ENCODE measurements around the gene OGFOD3.

Gene OGFOD3

DNA sequence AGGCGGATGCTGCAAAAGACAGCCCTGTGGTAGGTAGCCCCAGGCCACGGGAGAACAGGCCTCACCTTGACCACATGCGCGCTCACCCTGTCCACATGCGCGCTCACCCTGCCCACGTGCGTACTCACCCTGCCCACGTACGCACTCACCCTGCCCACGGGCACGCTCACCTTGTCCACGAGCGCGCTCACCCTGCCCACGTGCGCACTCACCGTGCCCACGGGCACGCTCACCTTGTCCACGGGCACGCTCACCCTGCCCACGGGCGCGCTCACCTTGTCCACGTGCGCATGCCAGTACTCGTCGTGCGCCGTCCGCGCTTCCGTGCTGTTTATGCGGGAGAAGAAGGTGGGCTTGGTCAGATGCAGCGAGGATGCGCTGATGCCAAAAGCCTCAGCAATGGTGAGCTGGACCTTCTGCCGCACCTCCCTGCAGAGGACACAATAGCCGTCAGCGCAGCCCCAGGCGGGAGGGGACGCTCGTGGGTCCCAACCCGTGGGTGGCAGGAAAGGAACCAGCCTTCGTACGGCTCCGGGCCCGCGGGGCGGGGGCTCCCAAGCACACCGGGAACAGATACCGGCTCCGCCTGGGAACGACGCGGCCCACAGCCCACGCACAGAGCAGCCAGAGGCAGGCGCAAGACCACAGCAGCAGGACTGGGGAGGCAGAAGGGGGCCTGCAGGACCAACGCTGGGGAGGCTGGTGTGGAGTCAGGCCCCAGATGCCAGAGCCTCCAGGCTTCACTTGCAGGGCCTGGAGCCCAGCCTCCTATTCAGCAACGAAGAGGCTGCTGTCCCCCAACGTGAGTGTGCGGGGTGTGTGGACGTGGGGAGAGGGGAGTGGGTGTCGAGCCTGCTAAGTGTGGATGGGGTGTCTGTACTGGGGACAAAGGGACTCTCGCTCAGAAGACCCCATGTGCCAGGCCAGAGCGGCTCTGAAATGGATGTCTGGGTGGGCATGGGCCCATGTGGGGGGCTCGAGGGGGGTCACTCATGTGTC is 14.4 kb downstream of the OGFOD3 start:
- DNase-seq = no peak

DNA sequence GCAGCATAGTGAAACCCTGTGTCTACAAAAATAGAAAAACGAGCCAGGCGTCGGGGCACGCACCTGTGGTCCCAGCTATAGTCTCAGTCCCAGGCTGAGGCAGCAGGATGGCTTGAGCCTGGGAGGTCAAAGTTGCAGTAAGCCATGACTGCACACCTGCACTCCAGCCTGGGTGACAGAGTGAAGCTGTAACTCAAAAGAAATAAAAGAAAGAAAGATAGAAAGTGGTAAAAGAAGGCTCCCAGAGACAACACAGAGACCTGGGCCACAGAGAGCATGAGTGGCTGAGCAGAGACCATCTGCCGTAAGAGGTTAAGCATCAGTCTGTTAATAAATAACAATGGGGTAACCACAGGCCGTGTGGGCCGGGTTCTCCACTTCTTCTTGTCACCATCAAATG is 15.5 kb downstream of the OGFOD3 start:
- DNase-seq = no peak

DNA sequence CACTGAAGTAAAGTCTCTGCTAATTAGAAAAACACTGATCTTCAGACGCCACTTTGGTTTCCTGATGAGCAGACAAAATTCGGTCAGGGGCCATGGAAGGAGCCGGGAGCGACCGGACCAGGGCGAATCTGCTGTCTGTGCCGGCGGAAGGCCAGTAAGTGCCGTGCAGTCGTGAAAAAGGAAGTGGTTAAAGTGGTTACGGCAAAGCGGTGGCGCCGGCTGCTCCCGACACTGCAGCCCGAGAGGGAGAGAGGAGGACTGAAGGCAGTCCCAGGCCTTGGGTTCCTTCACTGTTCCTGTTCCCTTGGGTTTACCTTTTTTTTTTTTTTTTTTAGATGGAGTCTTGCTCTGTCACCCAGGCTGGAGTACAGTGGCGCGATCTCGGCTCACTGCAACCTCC is 17.6 kb downstream of the OGFOD3 start:
- no peak for DNase-seq

DNA sequence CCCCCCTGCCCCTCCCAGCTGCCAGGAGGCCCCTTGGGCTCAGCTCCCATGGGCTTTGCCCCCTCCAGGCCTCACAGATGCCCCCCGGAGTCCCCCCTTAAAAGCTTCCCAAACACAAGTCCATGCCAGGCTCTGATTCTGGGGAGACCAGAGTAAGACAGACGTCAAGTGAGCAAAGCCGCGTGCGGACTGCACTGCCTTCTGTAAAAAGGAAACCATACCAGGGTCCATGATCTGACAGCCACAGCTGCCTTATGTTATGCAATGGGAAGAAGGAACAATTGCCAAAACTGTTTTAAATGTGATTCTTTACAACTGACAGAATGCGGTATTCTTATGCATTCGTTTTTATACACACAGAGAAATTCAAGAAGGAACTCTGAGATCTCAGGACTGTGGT is 18.2 kb downstream of the OGFOD3 start:
- no peak for DNase-seq

DNA sequence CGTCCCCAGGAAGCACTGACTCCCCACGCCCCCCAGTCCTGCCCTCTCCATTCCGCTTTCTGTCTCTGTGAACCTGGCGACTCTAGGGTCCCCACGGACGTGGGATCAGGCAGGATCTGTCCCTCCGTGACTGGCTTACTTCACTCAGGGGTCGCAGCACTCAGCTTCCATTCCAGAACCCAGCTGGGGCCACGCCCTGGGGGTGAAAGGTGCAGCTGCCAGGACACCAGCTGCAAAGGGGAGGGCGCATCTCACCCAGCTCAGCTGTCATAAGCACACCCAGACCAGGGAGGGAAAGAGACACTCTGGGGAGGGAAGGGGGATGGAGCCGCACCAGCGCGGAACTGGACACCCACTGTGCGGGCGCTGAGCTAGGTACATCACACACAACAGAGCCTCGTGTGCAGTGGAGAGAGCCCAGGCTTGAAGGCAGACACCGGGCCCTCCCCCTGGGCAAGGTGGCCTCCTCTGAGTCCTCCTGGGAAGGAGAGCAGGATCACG is 18.7 kb downstream of the OGFOD3 start:
- no peak for DNase-seq

DNA sequence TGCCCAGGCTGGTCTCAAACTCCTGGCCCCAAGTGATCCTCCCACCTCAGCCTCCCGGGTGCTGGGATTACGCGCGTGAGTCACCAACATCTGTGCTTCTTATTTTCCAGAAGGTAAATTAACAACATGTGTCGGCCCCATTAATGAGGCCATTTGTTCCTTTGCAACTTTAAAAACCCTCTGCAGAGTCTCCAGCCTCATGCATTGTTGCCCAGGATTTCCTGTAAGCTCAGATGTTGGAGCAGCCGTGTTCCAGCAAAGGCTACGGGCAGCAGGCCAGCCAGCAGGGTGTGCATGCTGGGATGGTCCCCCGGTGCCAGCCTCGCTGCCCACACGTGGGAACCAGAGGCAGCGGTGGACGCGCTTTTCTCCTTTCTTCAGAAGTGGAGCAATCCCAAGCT is 19.3 kb downstream of the OGFOD3 start:
- DNase-seq = no peak

DNA sequence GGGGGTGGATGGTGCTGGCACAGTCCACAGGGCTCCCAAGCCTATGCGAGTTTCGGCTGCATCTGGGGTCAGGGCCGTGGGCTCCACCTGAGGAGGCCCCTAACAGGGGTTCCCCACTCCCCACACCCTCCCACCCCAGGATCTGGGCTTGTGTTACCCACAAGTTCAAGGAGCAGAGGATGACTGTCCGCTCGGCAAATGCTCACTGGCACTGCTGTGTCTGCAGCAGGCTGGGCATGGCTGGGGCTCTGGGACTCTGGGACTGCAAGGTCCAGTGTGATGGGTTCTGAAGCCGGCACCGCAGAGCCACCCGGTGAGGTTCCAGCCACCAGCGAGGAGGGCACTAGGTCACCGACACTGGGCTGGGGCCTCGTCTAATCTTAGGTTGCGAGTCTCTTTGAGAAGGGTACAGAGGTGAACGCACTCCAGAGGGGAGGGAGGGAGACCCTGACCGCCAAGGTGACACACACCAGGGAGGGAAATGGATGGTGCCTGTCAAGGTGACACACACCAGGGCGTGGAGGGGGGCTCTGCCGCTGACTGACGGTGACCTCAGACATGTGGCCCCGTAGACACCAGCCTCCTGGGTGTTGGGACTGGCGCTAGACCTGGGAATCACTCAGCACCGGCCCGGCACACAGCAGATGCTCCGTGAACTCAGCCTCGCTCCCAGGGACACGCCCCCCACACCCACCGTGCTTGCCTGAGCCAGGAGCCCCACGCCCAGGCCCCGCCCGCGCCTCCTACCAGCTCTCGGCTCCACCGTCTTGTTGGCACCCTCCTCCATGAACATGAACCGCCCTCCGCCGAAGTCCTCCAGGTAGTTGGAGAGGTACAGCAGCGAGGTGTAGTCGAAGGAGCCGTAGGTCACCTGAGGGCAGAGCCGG is 20.7 kb downstream of the OGFOD3 start:
- no peak for DNase-seq

DNA sequence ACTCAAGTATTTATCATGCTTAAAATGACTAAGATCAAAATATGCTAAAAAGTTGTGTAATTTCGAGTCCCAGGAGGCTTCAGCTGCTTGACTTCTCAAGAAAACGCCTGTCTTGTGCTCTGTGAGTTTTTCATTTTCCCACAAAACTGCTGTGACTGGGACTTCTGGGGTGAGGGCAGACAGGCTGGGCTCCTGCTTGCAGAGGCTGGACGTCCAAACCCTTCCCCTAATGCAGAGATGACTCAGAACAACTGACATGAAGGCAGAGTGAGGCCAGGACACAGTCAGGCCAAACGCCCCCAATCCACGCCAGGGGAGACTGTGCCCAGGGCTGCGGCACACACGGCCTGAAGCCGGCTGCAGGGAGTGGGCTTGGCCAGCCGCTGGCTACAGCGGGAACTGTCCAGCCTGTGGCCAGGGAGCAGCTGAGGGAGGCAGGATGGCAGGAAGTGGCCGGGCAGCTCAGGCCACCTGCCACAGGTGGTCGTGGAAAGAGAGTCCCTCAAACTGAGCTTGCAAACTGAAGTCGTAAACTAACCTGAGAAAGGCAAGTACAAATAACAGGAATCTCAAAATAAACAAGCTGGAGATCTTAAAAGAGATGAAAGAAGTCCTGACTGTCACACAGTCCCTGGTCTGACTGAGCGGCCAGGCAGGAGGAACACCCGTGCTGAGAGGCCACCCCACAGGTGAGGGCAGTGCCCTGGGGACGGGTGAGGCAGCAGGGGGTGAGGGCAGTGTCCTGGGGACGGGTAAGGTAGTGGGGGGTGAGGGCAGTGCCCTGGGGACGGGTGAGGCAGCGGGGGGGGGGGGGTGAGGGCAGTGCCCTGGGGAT is 21.6 kb downstream of the OGFOD3 start:
- no peak for DNase-seq

DNA sequence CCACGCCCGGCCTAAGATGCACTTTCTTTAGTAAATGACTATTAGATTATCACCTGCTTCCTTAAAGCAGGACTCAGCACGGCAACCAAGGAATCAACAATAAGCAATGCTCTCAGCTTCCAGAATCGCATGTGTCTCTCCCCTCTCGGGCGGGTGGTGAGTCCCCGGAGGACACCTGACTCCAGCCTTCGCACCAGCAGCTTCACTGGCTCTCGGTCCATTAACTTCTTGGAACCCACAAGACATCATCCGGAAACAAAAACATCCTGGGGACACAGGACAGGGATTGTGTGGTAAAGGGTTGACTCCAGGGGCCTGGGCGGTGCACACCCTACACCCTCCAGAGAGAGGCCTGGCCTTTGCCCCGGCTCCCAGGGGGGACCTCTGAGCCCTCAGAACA is 24.1 kb downstream of the OGFOD3 start:
- no peak for DNase-seq

DNA sequence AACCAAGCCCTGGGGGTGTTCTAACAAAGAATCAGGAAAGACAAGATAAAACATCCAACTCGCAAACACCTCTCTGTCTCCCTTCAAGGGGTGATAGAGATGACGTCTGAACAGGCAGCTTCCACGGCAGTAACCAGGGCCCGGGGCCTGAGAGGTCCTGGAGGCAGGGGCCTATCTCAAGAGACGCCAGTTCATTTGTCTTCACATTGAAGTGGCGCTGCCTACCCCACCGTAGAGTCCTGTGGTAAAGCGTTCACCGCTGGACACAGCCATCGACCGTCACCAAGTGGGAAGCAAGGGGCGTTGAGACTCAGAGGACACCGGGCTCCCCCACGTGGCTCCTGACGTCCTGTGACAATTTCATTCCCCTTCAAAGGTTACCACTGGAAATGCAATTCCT is 25.4 kb downstream of the OGFOD3 start:
- DNase-seq = no peak

DNA sequence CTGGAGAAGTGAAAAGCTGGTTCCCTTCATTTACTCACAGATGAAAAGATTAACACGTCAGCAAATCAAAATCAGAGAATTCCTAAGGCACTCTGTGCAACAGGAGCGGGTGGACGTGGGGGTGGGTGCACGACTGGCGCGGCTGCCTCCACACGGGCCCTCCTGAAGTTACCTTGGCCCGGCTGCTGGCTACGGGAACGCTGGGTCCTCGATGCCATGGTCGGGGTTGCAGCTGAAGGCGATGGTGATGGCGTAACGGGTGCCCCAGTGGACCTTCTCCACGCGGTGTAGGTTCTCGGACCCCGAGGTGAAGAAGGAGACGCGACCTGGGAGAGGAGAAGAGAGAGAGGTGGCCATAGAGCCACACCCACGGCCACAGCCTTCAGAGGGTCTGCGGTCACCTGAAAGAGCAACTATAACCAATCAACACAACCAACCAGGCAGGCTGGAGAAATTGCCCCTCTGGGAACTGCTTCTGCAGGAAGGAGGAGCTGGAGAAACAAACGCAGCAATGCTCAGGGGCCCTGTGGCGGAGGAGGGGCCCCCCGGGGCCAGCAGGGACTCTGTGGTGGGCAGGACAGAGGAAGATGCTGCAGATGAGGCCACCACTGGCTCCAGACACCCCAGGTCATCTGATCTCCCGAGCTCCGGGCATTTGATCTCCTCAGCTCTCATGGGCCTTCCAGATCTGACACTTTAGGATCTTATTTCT is 26.0 kb downstream of the OGFOD3 start:
- no peak for DNase-seq

DNA sequence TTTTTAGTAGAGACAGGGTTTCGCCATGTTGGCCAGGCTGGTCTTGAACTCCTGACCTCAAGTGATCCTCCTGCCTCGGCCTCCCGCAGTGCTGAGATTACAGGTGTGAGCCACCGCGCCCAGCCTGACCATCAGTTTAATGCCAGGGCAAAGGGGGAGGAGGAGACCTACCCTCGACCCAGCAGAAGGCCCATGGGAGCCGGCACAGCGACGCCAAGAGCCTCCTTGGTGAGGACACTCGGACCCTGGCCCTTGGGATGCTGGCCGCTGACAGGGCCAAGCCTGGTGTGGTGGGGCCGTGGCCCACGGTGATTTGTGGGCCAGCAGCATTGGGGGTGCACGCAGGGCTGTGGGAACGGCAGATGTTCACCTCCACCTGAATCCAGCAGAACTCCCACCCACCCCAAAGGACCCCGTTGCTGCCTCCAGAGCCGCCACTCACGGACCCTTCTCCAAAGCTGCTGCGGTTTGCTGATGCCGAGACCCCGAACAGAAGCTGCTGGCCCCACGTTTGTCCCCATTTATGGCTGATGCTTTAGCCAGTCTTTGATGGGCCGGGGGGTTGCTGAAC is 26.8 kb downstream of the OGFOD3 start:
- no peak for DNase-seq

DNA sequence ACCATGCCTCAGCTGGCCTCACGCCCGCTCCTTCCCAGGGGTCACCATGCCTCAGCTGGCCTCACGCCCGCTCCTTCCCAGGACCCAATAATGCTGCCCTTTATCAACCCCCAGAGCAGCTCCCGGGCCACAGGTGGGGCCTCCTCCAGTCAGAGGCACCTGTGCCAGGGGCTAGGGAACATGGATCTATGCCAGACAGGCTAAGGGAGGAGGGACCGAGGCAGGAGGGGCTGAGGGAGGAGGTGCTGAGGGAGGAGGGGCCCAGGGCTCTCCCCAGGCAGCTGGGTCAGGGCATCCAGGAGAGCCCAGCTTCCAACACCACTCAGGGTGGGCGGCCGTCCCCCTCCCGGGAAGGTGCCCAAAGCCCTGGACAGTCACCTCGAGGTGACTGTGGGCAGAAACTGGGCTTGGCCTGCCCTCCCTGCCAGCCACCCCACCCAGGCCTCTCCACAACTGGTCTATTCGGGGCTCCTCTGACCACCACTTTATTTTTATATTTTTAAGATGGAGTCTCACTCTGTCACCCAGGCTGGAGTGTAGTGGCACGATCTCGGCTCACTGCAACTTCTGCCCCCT is 27.4 kb downstream of the OGFOD3 start:
- no peak for DNase-seq

DNA sequence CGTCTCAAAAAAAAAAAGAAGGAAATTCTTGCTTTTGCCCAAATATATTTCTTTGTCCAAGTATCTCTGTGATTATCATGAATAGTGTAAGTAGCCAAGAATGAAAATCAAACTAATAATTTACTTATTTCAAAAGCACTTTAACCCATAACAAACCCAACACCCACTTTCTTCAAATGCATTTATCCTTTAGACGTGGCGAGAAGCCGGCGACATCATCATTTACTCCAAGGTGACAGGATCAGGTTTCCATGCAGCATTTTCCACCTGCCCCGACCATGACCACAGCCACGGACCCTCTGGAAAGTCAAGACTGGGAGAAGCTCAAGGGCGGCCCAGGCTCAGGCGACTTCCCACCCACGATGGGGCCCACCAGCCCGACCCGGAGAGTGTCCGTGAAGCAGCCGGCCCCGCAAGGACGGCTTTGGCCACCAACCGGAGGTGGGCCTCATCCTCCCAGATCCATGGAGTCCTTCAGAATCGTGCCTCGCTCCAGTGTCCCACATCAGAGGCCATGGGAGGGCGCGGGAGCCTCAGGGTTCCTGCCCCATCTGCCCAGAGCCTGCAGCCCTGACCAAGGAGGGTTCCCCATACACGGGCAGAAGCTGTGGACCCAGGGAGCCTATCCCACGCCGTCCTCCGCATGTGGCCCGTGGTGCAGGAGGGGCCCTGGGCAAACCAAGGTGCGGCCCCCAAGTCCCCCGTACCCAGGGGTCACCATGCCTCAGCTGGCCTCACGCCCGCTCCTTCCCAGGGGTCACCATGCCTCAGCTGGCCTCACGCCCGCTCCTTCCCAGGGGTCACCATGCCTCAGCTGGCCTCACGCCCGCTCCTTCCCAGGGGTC is 28.1 kb downstream of the OGFOD3 start:
- DNase-seq = no peak

DNA sequence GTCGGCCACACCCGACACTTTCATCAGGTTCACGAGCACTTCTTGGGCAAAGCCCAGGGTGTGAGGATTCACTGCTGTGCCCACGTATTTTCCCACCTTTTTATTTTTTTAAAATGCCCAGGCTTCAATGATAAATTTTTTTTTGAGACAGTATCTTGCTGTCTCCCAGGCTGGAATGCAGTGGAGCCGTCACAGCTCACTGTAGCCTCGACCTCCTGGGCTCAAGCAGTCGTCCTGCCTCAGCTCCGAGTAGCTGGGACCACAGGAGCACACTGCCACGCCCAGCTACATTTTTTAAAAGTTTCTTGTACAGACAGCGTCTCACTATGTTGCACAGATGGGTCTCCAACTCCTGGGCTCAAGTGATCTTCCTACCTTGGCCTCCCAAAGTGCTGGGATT is 29.0 kb downstream of the OGFOD3 start:
- no peak for DNase-seq

DNA sequence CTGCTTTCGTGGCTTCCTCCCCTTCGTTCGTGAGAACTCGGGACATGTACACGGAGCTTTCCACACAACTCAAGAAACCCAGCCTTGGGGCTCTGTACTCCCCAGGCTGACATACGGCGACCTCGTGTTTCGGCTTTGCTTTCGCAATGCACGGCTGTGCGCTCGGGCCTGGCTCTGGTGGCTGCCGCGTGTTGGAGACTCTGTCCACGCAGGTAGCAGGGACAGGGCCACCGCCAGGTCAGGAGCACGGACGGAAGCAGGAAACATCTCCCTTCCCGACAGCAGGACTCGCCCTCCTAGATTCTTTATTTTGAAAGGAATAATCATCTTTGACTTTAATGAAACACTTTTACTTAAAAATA is 29.5 kb downstream of the OGFOD3 start:
- DNase-seq = no peak

DNA sequence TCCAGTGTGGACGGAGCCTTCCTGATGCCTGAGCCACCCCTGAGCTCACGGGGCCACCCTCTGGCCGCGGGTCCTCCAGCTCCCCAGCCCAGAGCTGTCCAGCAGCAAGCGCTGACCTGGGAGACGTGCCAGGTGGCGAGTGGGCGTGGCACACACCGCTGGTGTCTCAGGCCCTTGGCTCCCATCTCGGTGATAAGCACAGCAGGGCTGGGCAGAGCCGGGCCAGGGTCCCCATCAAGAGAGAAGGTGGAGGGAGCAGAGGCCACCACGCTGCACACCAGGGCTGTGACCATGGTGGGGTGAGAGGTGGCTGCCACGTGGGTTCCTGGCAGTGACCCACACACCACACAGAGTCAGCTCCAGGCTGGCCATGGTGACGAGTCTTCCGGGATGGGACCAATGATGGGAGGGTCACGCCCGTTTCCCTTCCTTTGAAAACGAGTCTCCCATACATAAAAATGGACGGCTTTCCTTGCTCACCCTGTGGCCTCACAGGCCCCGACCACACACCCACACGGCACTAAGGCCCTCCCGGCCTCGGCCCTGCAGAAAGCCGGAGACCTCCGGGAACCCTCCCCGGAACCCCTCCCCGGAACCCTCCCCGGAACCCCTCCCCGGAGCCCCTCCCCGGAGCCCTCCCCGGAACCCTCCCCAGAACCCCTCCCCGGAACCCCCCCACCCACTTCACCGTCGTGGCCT is 30.0 kb downstream of the OGFOD3 start:
- no peak for DNase-seq

DNA sequence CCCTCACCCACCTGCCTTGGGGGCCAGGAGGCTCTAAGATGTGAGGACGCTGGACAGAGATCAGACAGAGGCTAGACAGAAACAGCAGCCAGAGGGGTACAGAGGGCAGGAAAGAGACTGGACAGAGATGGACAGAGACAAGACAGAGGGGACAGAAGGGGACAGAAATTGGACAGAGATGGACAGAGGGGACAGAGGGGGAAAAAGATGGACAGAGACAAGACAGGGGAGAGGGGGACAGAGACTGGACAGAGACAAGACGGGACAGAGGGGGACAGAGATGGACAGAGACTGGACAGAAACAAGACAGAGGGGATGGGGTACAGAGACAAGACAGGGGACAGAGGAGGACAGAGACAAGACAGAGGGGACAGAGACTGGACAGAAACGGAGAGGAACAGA is 30.7 kb downstream of the OGFOD3 start:
- no peak for DNase-seq

DNA sequence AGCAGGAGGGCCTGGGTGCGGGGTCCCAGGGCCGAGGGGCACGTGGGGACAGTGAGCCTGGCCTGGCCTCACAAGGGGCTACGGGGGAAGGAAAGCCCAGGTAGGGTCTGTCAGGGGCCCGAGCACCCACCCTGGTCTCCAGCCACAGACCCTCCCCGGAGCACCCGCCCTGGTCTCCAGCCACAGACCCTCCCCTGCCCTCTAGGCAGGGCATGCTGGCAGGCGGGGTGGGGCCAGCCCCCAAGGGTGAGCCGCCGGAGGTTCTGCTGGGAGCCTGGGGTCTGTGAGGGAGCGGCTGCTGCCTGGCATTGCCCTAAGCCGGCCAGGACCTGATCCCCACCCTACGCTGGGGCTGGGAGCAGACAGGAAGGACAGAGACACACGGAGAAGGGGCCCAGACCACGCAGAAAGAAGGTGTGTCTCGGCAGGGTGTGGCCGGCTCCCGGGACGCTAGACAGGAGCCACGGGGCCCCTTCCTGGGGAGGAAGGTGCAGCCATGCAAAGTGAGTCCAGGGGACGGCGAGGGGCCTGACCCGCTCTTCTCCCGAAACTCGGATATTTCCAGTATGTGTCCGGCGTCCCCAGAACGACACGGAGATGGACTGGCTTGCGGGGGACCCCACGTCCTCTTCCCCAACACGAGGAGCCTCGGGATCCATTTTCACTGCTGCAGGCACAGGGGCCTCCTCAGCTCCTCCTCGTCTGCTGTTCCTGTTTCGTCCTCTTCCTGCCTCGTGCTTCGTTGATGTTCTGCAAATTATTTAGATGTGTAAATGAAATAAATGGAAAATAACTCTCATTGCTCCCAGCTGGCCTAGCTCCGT is 31.3 kb downstream of the OGFOD3 start:
- DNase-seq = no peak
